CD4-positive, alpha-beta T cell treated with Interleukin-21 for 1 hour (primary cell): Measurements from ENCODE around the gene GHRH.

ENCODE experiments used
- DNase-seq: peaks from one replicate; pipeline ENCODE4 v3.0.0-alpha.2; 2020

The GHRH gene

GRCh38 chr20:37261714-37262113, at the start of gene GHRH:
Gene GHRH (minus strand): TSS chr20:37261814. CDS start chr20:37256889, 4,925 bp downstream.
- no peak for DNase-seq

GRCh38 chr20:37310951-37311350, 49.3 kb upstream of the GHRH start:
- DNase-seq = no peak

GRCh38 chr20:37309936-37310590, 48.4 kb upstream of the GHRH start:
- no peak for DNase-seq

- DNase-seq = no peak
Measured at GRCh38 chr20:37309290-37309689, 47.7 kb upstream of the GHRH start.

GRCh38 chr20:37308086-37309050, 46.8 kb upstream of the GHRH start:
- no peak for DNase-seq

- no peak for DNase-seq
Measured at GRCh38 chr20:37305839-37306238, 44.2 kb upstream of the GHRH start.

- no peak for DNase-seq
Measured at GRCh38 chr20:37305079-37305478, 43.5 kb upstream of the GHRH start.

- DNase-seq = no peak
Measured at GRCh38 chr20:37303637-37304036, 42.0 kb upstream of the GHRH start.

GRCh38 chr20:37302981-37303380, 41.4 kb upstream of the GHRH start:
- no peak for DNase-seq

- DNase-seq = no peak
Measured at GRCh38 chr20:37301558-37301957, 39.9 kb upstream of the GHRH start.

- DNase-seq = no peak
Measured at GRCh38 chr20:37301120-37301519, 39.5 kb upstream of the GHRH start.

GRCh38 chr20:37299718-37300528, 38.3 kb upstream of the GHRH start:
- DNase-seq = no peak

- no peak for DNase-seq
Measured at GRCh38 chr20:37298190-37298939, 36.8 kb upstream of the GHRH start.

- no peak for DNase-seq
Measured at GRCh38 chr20:37297066-37297736, 35.6 kb upstream of the GHRH start.

- no peak for DNase-seq
Measured at GRCh38 chr20:37296371-37296770, 34.8 kb upstream of the GHRH start.

GRCh38 chr20:37295595-37295994, 34.0 kb upstream of the GHRH start:
- no peak for DNase-seq

- no peak for DNase-seq
Measured at GRCh38 chr20:37295001-37295400, 33.4 kb upstream of the GHRH start.

- no peak for DNase-seq
Measured at GRCh38 chr20:37294262-37294981, 32.8 kb upstream of the GHRH start.

GRCh38 chr20:37293301-37293943, 31.8 kb upstream of the GHRH start:
- DNase-seq = no peak

- DNase-seq = no peak
Measured at GRCh38 chr20:37291724-37292126, 30.1 kb upstream of the GHRH start.
